ENCODE data around the gene PLEKHG5. TPM values are rescaled to one million over a fixed set of nuclear protein-coding genes. Genes with fewer than 3 reads are reported as not detected.
"Not testable (repeated sequence)": the region's sequence is repeated elsewhere in the genome, so short reads cannot be mapped to it uniquely, and the experiment has no call there.

The PLEKHG5 gene
- polyA plus RNA-seq, 3 donors from 2014 or later = 0.08 TPM; not detected in 2

DNA sequence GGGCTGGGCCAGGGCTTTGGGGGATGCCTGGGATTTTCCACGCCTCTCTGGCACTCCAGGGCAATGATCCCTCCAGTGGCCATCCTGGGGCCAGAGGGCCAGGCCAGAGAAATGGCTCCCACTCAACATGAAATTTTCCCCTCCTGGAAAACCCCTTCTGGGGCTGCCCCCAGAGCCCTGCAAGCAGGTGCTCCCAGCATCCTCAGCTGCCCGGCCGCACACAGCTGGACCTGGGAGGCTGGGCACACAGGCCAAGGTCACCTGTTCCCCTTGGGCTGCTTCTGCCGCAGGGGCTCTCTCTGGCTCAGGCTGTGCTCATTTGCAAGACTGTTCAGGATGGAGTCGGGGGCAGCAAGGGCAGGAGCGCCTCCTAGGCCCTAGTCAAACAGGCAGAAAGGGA lies 63.0 kb downstream of the PLEKHG5 start:
- not testable (repeated sequence) for DNase-seq; H3K27me3 Mint-ChIP-seq (ENCODE audit: low read depth in 3 of 3); H3K27ac Mint-ChIP-seq; H3K4me1 Mint-ChIP-seq; H3K4me3 Mint-ChIP-seq; H3K9me3 Mint-ChIP-seq; H3K36me3 Mint-ChIP-seq

DNA sequence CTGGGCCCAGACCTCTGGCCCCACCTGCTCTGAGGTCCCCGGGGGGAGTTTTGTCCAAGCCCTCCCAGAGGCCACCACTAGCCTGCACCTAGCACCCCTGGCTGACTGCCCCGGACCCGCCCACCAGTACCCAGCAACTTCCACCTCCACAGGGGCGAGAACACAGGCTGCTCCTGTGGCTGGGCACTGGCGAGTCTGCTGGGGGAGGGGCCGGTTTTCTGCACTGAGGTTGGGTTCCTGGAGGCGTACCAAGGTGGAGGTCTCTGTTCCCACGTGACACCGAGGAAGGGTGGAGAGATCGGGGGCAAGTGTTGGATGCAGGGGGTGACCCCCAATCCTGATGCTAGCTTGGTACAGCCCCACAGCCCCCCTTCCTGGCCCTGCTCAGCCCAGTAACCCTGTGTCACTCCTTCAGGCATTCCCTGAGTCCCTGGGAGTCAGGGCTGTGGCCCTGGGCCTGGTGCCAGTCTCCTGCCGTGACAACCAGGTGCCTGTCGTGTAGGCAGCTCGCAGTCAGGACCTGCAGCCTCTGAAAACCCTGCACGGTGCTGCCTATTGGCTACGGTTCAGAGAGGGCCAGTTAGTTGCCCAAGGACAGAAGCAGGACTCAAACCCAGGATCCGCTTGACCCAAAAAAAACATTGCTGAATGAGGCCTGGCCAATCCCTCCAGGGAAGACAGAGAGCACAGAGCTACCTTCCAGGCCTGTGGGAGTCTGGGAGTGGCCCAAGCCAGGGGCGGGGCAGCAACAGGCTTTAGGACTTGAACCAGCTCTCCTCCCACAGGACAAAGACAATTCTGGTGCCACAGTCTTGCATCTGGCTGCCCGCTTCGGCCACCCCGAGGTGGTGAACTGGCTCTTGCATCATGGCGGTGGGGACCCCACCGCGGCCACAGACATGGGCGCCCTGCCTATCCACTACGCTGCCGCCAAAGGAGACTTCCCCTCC lies 63.8 kb downstream of the PLEKHG5 start:
- H3K27ac Mint-ChIP-seq = no peak overlapping the region
- H3K9me3 Mint-ChIP-seq = peaks cover 0 to 1% (median 0%) of the 10 kb centered on the region in 6 donors
- peaks cover 7 to 9% of the 10 kb centered on the region in 2 donors for H3K4me1 Mint-ChIP-seq
- no peak for DNase-seq
- H3K36me3 Mint-ChIP-seq = no peaks in the 10 kb centered on the region
- peaks cover 4 to 7% (median 4%) of the 10 kb centered on the region in 3 donors for H3K27me3 Mint-ChIP-seq (ENCODE audit: low read depth in 3 of 3)
- no peak overlapping the region for H3K4me3 Mint-ChIP-seq

DNA sequence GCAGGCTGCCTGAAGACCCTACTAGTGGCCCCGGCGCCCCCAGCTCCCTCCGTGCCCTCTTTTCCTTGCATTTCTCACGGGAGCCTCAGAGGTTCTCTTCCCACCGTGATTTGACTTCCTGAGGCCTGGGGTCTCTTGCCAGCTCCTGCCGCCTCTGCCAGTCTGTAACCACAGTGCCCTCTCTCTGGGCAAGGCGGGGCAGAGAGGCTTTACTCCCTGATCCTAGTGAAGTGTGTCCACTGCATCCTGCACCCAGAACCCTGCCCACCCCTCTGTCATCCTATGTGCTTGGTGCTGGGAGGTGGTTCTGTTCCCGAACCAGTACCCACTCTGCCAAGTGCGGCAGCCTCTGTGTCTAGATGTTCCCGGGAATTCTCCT lies 64.5 kb downstream of the PLEKHG5 start:
- Mint-ChIP-seq H3K27me3 (ENCODE audit: low read depth in 3 of 3) (peaks cover 5 to 9% (median 6%) of the 10 kb centered on the region in 3 donors), H3K9me3 (peaks cover 0 to 2% (median 0%) of the 10 kb centered on the region in 6 donors), H3K4me1 (peaks cover 7 to 9% of the 10 kb centered on the region in 2 donors), H3K27ac (peak overlapping the region in 1 of 6 donors; percentile 51), H3K36me3 (no peaks in the 10 kb centered on the region), H3K4me3 (no peak overlapping the region)
- DNase-seq = no peak

DNA sequence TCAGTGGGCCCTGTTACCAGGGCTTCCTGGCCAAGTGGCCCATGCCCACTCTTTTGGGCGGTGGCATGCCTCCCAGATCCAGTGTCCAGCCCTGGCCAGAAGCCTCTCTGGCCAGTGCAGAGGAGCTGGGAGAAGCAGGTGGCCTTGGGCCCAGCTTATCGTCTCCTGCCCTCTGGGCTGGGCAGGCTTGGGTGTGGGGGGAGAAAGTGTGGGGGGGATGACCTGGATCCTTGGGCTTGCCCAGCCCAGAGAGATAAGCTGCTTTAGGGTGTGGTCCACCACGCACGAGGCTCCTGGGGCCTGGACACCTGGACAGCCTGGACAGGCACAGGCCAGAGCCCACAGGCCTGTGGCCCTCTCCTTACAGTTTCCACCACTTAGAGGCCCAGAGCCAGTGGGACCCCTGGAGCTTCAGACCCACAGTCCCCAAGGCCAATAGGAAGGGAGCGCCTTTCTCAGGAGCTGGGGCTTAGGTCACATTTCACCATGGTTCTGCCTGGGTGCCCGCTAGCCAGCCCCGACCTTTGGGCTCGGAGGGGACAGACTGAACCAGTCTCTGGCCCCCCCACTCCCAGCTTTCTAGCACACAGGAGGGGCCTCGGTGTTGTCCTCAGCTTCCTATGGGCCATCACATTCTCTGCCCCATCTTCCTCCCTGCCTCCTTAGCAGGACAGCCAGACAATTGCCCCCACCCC lies 65.0 kb downstream of the PLEKHG5 start:
- no peak overlapping the region for H3K4me3 Mint-ChIP-seq
- peaks cover 6 to 13% (median 6%) of the 10 kb centered on the region in 3 donors for H3K27me3 Mint-ChIP-seq (ENCODE audit: low read depth in 3 of 3)
- peaks cover 7 to 10% of the 10 kb centered on the region in 2 donors for H3K4me1 Mint-ChIP-seq
- no peaks in the 10 kb centered on the region for H3K36me3 Mint-ChIP-seq
- DNase-seq = no peak
- no peak overlapping the region for H3K27ac Mint-ChIP-seq
- peaks cover 0 to 2% (median 0%) of the 10 kb centered on the region in 6 donors for H3K9me3 Mint-ChIP-seq

DNA sequence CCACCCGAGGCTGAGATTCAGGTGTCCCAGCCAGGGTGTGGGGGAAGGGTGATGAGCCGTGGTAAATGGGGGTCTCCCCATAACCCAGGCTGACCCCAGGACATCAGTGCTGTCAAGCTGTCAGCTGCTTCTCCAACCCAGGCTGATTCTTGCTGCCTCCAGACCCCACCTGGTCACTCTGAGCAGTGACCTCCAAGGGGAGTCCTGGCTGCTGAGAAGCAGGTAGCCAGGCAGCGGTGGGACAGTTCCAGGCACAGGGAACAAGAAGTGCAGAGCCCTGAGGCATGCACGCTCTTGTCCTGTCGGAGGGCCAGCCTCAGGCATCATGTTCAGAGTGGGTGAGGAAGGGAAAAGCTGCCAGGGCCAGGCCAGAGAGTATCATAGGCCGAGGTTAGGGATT lies 65.8 kb downstream of the PLEKHG5 start:
- no peak overlapping the region for H3K27ac Mint-ChIP-seq
- peaks cover 0 to 2% (median 0%) of the 10 kb centered on the region in 6 donors for H3K9me3 Mint-ChIP-seq
- H3K27me3 Mint-ChIP-seq (ENCODE audit: low read depth in 3 of 3) = peaks cover 9 to 15% (median 10%) of the 10 kb centered on the region in 3 donors
- peaks cover 7 to 11% of the 10 kb centered on the region in 2 donors for H3K4me1 Mint-ChIP-seq
- peak overlapping the region in 2 of 5 donors; percentile 5 to 19 for H3K4me3 Mint-ChIP-seq
- no peak for DNase-seq
- no peaks in the 10 kb centered on the region for H3K36me3 Mint-ChIP-seq

DNA sequence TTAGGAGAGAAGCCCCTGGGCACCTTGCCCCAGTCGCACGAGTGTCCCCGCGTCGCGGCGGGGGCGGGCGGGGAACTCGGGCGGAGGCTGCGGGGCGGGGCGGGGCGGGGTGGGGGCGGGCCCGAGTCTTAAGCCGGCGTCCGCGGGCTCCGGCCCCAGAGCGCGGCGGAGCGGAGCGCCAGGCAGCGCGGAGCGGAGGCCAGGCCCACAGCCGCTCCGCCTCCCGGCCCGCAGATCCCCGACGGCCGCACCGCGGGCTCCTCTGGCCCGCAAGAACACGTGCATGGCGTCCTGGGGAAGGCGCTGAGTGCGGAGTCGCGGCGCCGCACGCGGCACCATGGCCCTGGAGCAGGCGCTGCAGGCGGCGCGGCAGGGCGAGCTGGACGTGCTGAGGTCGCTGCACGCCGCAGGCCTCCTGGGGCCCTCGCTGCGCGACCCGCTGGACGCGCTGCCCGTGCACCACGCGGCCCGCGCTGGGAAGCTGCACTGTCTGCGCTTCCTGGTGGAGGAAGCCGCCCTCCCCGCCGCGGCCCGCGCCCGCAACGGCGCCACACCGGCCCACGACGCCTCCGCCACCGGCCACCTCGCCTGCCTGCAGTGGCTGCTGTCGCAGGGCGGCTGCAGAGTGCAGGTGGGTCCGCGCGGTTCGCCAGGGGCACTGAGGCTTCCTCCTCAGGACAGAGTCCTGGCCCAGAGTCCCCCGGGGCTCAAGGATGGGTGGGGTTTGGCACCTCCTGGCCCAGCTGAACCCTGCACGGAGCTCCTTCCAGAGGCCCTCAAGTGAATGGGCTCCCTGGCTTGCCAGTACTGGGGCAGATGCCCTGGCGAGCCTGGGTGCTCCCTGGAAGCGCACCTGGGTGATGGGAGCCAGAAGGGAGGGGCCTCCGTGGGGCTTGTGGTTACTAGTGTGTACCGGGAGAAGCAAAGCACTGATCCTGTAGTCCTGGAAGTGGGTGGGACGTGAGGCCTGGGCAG lies 66.6 kb downstream of the PLEKHG5 start, which contains the start of gene ESPN:
Gene ESPN (plus strand): TSS at position 158 of the 975 bp plus-strand sequence. CDS start 180 bp downstream, at position 338.
- DNase-seq = no peak
- H3K27ac Mint-ChIP-seq = no peak within 1 kb of the TSS
- no peaks in the 10 kb centered on the region for H3K36me3 Mint-ChIP-seq
- H3K4me1 Mint-ChIP-seq = peaks cover 7 to 11% of the 10 kb centered on the region in 2 donors
- peaks cover 8 to 15% (median 9%) of the 10 kb centered on the region in 3 donors for H3K27me3 Mint-ChIP-seq (ENCODE audit: low read depth in 3 of 3)
- H3K9me3 Mint-ChIP-seq = peaks cover 0 to 2% (median 0%) of the 10 kb centered on the region in 6 donors
- peak within 1 kb of the TSS; percentile 38 to 74 (median 59) for H3K4me3 Mint-ChIP-seq

DNA sequence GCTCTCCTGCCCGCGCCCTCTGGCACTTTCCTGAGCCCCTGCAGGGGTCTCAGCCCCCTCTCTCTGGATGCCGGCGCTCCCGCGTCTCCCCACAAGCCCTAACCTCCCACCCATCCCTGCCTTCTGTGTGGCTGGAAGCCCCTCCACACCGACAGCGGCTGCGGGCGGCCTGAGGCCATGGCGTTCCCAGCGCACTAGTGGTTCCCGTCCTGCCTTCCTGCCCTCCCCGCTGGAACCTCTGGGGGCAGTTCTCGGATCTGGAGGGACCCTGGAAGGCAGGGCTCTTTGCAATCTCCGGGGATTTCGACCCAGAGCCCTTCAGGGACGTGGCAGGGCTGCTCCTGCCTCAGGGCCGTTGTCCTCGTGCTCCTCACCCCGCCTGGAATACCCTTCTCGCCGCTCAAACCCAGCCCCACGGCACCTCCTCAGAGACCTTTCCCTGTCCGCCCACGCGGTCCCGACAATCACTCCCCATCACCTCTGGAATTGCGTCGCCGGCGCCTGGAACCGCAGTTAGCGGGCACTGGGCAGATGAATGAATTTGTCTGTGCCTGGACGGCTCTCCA lies 67.4 kb downstream of the PLEKHG5 start:
- H3K4me3 Mint-ChIP-seq = peak overlapping the region; percentile 38 to 74 (median 59)
- peaks cover 8 to 16% (median 9%) of the 10 kb centered on the region in 3 donors for H3K27me3 Mint-ChIP-seq (ENCODE audit: low read depth in 3 of 3)
- DNase-seq = no peak
- no peak overlapping the region for H3K27ac Mint-ChIP-seq
- peaks cover 0 to 2% (median 0%) of the 10 kb centered on the region in 6 donors for H3K9me3 Mint-ChIP-seq
- H3K36me3 Mint-ChIP-seq = no peaks in the 10 kb centered on the region
- H3K4me1 Mint-ChIP-seq = peaks cover 7 to 11% of the 10 kb centered on the region in 2 donors

DNA sequence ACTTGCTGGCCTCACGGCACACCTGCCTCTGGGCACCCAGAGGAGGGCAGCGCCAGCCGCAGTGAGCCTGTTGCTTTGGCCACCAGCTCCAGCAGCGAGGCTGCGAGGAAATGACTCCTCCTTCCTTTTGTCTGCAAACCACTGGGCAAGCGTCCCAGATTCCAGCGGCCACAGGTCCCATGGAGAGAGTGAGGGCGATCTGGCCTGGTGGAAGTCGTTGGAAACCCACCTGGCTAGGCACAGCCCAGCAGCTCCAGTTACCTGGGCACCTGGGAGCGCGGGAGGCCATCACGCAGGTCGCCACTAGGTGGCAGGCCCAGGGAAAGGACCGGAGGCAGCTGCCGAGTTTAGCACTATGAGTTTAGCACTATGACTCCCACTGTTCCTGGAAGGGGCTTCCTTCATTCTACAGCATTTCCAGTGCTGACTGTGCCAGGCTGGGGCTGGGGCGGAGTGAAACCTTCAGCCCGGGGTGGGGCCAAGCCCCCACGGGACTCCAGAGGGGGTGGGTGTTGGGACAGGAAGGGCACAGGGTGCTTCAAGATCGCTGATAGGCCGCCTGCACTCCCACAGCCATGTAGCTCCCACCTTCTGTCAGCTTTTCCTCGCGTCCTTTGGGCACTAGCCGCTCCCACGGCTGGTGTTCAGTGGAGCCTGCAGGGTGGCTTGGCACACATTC lies 68.0 kb downstream of the PLEKHG5 start:
- no peaks in the 10 kb centered on the region for H3K36me3 Mint-ChIP-seq
- peak overlapping the region in 4 of 5 donors; percentile 47 to 68 (median 59) for H3K4me3 Mint-ChIP-seq
- H3K9me3 Mint-ChIP-seq = peaks cover 0 to 2% (median 0%) of the 10 kb centered on the region in 6 donors
- H3K27ac Mint-ChIP-seq = no peak overlapping the region
- H3K4me1 Mint-ChIP-seq = peaks cover 7 to 11% of the 10 kb centered on the region in 2 donors
- H3K27me3 Mint-ChIP-seq (ENCODE audit: low read depth in 3 of 3) = peaks cover 8 to 16% (median 9%) of the 10 kb centered on the region in 3 donors
- DNase-seq = peak; percentile 21 to 41 (median 32)

DNA sequence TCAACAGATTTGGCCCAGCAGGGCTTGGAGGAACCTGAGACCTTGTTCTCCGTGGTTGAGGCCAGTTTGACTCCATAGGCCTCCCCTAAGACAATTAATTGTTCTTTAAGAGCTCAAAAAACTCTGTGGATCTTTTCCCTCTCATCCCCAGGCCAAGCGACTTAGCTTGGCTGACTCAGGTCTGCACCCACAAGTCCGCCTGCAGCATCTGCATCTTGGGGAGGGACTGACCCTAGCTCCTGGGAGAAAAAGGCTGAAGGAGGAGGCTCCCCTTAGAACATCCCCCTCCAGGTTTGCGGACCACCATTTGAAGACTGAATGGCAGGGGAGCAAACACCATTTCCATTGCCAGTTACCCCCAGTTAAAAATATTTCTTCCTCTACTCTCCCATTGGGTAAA lies 70.2 kb downstream of the PLEKHG5 start:
- Mint-ChIP-seq H3K9me3 (peaks cover 0 to 2% (median 0%) of the 10 kb centered on the region in 6 donors), H3K27me3 (ENCODE audit: low read depth in 3 of 3) (peaks cover 15 to 18% (median 18%) of the 10 kb centered on the region in 3 donors), H3K36me3 (no peaks in the 10 kb centered on the region), H3K27ac (no peak overlapping the region), H3K4me3 (peak overlapping the region in 1 of 5 donors; percentile 23), H3K4me1 (peaks cover 7 to 11% of the 10 kb centered on the region in 2 donors)
- DNase-seq = no peak

DNA sequence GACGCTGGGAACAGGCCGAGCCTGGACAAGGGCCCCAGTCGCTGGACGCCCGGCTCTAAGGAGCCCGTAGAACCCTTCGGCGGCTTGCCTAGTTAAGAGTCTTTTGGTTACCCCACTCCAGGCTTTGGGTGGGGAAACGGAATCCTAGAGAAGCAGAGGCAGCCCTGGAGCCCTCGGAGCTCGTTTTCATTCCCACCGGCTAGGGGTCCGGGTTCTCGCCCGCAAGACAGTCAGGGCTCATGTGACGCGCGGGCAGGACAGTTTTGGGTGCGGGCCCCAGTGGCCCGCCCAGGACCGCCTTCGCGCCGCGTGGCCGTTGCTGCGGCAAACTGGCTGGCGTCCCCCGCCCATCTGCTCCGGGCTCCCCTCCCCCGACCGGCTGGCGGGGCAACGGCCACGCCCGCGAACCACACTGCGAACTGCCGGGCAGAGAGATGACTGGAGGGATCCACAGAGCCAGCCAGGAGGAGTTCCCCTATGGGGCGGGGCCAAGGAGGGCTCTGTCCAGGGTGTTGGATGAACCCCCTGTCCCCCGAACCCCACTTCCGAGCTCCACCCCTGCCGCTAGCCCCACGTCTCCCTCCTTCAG lies 70.9 kb downstream of the PLEKHG5 start:
- H3K9me3 Mint-ChIP-seq = peaks cover 0 to 2% (median 0%) of the 10 kb centered on the region in 6 donors
- no peak for DNase-seq
- peak overlapping the region in 2 of 5 donors; percentile 49 to 54 for H3K4me3 Mint-ChIP-seq
- H3K4me1 Mint-ChIP-seq = peaks cover 7 to 10% of the 10 kb centered on the region in 2 donors
- H3K27ac Mint-ChIP-seq = no peak overlapping the region
- no peaks in the 10 kb centered on the region for H3K36me3 Mint-ChIP-seq
- peaks cover 16 to 22% (median 19%) of the 10 kb centered on the region in 3 donors for H3K27me3 Mint-ChIP-seq (ENCODE audit: low read depth in 3 of 3)

DNA sequence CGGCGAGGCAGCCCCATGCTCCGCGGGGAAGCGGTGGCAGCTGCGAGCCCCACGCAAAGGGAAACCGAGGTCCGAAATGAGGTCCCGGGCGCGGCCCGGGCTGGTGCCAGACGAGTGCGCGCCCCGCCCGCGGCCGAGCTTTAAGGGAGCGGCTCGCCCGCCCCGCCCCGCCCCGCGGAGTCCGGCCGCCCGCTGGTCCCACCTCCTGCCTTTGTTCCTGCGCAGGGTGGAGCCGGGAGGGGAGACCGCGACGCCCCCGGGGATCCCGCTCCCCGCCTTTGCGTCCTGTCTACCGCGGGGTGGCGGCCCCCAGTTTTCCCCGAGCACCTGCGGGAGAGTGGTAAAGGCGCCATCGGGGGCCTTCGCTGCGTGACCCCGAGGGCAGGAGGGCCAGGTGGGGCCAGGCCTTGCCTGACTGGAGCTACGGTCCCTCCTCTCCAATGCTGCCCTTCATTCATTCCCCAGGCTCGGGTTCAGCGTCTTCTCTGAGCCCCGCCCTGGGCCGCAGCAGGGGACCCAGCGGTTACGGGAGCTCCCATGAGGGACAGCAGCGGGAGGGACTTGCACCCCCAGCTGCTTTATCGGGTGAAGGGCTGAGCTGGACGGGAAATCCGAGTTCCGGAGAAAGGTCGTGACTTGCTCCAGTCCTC lies 71.5 kb downstream of the PLEKHG5 start, which contains the start of gene HES2:
Gene HES2 (minus strand): TSS at position 116 of the 650 bp plus-strand sequence. CDS start 99 bp downstream, at position 17.
- Mint-ChIP-seq H3K27me3 (ENCODE audit: low read depth in 3 of 3) (peaks cover 17 to 25% (median 20%) of the 10 kb centered on the region in 3 donors), H3K4me3 (peak within 1 kb of the TSS in 1 of 5 donors; percentile 56), H3K27ac (no peak within 1 kb of the TSS), H3K4me1 (peaks cover 7 to 10% of the 10 kb centered on the region in 2 donors), H3K36me3 (no peaks in the 10 kb centered on the region), H3K9me3 (peaks cover 0 to 2% (median 0%) of the 10 kb centered on the region in 6 donors)
- DNase-seq = no peak
